HG02981 (cell line): ENCODE measurements around the gene PTPRR.
"Not testable (repeated sequence)": the region's sequence is repeated elsewhere in the genome, so short reads cannot be mapped to it uniquely, and the experiment has no call there.

ENCODE experiments used
- ATAC-seq: cut with Tn5 transposase; IDR thresholded peaks from one replicate; pipeline ENCODE4 v1.9.1; 2021; ENCODE audit warnings: mild to moderate bottlenecking, moderate library complexity; ENCODE audit not compliant: unreplicated experiment

The PTPRR gene

DNA sequence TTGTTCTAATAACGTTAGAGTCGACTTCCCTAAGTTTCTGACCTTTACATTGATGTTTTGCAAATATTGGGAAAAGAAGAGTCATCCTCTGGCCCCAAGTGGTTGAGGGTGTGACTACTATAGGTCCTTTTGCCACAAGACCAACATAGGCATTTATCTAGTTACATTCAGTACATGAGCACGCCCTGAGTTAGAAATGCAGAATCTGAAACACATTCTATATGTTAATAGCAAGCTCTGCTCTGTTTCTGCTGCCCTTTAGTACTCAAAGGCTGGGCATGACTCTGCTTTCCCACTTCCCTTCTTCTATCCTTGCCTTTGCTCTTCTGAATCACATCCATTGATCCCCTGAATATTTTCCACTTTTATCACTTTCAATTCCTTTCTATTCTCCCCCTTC lies 168.2 kb downstream of the PTPRR start:
- no peak for ATAC-seq

DNA sequence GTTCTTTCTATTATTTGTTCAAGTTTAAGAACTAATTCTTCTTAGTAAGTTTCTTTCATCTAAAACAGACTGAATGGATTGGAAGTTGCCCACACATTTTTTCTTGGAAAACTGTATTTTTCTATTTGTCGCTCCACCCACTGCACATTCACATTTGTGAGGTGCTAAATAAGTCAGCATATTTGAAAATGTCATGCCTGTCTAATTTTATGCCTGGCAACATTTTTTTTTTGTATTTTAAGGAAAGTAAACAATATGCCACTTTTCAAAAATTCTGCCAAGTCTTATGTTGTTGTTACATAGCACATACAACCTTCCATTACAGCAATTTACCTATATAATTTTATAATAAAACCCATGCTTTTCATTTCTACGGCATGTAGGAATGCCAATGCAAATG lies 170.6 kb downstream of the PTPRR start:
- ATAC-seq: no peak

- ATAC-seq: no peak
Observed at GRCh38 chr12:70748809-70749208, 171.7 kb downstream of the PTPRR start.

GRCh38 chr12:70747445-70748260 lies 172.9 kb downstream of the PTPRR start:
- ATAC-seq: no peak

DNA sequence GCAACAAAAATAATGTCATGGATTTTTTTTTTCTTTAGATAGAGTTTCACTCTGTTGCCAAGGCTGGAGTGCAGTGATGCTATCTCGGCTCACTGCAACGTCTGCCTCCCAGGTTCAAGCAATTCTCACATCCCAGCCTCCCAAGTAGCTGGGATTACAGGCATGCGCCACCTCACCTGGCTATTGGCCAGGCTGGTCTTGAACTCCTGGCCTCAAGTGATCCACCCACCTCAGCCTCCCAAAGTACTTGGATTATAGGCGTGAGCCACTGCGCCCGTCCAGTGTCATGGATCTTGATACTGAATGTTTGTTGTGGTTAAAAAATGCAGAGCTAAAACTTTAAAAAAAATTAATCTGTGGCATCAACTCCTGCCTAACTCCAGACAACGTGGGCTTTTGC lies 175.5 kb downstream of the PTPRR start:
- ATAC-seq: no peak

DNA sequence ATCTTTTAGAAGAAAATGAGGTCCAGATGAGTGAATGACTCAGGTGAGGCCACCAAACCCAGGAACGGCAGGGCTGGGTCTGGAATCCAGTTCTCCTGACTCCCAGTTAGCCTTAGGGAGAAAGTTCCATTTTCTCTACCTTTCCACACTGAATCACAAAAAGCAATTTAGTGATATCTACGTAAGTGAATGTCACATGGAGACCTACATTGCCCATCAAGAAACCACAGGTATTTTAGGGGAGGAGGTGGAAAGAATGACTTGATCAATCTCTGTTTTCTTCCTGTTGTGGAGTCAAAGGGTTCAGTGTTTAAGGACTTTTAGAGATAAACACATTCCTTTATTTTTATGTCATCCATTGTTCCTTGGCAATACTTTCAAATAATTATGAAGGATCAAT lies 176.4 kb downstream of the PTPRR start:
- no peak for ATAC-seq

GRCh38 chr12:70741256-70741655 lies 179.3 kb downstream of the PTPRR start:
- no peak for ATAC-seq

DNA sequence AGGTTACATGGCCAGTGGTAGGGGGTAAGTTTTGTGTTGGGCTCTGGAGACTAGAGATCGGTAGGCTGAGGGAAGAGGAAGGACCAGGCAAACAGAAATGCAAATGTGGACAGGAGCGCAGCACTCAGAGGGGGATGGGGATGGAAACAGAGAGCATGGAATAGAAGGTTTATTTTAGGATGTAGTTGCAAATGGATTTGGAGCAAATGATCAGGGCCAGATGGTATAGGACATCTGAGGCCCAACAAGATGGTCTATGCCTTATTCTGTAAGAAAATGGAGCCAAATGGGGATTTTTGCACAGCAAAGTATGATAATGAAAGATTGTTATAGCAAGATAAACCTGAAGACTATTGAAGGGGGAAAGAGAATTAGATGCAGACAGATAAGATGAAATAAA lies 180.8 kb downstream of the PTPRR start:
- no peak for ATAC-seq

- ATAC-seq: no peak
Observed at GRCh38 chr12:70736351-70737133, 184.0 kb downstream of the PTPRR start.

DNA sequence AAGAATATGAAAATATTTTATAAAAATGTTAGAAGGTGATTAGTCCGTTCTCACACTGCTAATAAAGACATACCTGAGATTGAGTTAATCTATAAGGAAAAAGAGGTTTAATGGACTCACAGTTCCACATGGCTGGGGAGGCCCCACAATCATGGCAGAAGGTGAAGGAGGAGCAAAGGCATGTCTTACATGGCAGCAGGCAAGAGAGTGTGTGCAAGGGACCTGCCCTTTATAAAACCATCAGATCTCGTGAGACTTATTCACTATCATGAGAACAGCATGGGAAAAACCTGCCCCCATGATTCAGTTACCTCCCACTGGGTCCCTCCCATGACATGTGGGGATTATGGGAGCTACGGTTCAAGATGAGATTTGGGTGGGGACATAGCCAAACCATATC lies 185.3 kb downstream of the PTPRR start:
- not testable (repeated sequence) for ATAC-seq

GRCh38 chr12:70733385-70733784 lies 187.2 kb downstream of the PTPRR start:
- peak; percentile 92 for ATAC-seq

- ATAC-seq: no peak
Observed at GRCh38 chr12:70732287-70732686, 188.3 kb downstream of the PTPRR start.

- ATAC-seq: no peak
Observed at GRCh38 chr12:70730675-70731180, 189.8 kb downstream of the PTPRR start.

DNA sequence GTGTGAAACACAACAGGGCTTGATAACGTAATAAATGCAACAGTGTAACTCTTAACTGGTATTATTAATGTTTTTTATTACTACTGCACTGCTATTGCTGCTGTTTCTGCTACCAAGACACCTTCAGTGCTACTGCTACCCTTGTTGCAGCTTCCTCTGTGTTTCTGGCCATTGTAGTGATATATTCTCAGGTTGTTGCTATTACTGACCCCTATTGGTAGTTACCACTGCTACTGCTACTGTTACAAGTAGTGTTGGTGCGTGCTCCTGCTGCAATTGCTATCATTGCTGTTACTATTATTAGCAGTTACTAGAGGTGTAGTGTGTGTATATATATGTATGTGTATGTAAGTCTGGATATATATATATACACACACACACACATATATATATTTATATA lies 196.1 kb downstream of the PTPRR start:
- ATAC-seq: no peak

DNA sequence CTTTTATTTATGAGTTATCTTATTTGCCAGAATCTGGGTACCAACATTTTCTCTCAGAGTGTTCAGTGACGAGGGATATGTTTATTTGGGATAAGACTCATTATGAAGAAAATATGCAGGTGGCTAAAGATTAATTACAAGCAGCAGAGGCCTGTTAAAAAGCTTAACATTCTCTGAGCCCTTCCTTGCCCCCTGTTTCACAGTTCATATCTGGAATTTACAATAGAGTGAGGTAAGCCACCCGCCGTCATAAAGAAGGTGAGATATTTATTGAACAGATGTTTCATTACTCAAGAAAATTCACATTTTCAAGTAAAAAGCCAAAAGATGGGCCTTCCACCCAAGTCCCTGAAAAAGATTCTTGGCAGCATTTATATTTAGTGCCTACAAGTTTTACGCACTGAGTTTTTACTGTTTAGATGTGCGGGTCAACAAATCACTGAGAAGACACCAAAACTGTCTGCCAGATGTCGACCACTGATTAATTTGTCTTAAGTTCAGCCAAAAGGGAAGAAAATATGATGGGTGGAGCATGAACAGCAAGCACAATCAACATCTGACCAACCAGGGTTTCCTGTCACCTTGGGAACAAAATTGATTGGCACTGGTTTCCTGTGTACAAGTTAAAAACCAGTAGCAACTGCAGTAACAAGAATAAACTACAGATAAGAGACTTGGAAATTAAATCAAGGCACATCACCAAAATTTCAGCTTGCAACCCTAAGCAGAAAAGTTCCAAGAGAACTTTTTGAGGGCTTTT lies 197.8 kb downstream of the PTPRR start:
- ATAC-seq: no peak

DNA sequence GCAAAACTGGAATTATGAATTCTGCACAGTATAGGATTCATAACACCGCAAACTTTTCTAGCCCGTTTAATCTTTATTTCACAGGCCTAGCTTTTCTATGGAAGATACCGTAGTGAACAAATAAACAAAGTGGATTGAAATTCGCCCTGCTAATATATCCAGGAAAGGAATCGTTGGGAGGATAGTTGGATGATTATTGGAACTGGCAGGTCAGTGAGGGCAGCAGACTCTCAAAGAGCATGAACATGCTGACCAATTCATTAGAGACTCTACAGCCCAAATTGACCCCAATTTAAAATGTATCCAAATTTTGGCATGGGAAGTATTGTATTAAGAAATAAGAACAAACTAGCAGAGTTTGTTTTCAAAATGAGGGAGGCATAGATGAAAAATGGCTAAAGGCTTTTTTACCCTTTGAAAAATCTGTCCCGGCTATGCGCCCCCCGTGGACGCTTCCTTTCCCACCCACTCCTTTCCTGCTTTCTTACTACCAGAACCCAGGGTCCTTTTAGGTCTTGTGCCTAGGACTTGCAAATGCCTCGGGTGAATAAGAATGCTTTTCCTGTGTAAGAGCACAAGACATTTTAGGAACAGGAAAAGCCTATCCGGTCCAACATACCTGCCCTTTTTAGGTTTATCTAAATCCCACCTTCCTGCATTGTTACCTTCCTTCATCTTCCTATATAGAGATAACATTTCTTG lies 198.7 kb downstream of the PTPRR start:
- ATAC-seq: no peak

DNA sequence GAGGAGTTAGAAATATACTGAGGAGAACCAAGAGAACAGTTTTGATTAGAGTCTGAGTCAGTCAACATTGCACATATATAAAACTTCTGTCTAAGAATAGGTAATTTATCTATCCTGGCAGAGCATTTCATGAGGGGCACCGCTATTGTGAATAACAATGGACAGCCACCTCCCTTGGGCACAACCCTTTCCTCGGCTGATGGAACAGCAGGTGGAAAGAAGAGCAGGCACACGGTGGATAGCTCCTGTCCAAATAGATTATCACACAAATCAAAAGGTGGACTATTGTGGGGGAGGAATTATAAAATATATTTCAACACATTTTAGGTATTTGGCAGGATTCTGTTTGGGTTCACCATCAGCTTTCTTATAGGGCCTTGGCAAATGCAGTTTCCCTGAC lies 199.3 kb downstream of the PTPRR start:
- no peak for ATAC-seq

GRCh38 chr12:70719672-70720420 lies 200.7 kb downstream of the PTPRR start:
- no peak for ATAC-seq

- no peak for ATAC-seq
Observed at GRCh38 chr12:70719071-70719470, 201.5 kb downstream of the PTPRR start.

DNA sequence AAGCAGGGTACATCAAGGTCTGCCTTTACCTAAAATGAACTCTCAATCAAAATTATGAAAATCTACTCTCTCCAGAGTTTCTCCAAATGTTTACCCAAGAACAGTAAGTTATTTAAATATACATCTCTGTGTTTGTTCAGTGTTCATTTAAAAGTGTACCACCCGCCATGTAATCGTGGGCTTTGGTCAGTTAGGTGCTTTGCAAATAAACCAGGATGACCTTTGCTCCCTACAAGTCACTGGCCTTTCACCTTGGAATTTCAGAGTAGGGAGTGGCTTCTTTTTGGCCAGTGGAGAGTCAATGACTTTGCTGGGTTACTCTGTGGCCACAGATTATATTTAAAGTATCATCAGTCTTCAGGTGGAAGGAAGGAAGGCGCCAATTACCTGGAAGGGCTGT lies 208.7 kb downstream of the PTPRR start:
- ATAC-seq: no peak
